SK-N-SH (cell line): Measurements from ENCODE around the gene C17orf113. TPM values are rescaled to one million over a fixed set of nuclear protein-coding genes. Genes with fewer than 3 reads are reported as not detected.

Experiments used
- CTCF ChIA-PET: fragments of 300-600, 350-600 bp; formaldehyde crosslinking; extraction: SDS; loops from one replicate; lab custom pipeline; 2021; lab: Yijun Ruan, JAX
- POLR2A ChIA-PET: fragments of 350-600 bp; sonication (Branson Sonifier 250); formaldehyde crosslinking; extraction: SDS; loops from one replicate; lab custom pipeline; 2020; ENCODE audit warnings: antibody characterized with exemption, inconsistent platforms; lab: Yijun Ruan, JAX
- DNase-seq: peaks from one replicate; pipeline ENCODE4 v3.0.0; 2012
- H2AFZ ChIP-seq: fragments of 200-600 bp; sonication (generic); 2 replicates; pipeline ENCODE4 v1.8.1; 2016; ENCODE audit warnings: antibody characterized with exemption, mild to moderate bottlenecking, low read depth
- H3F3A ChIP-seq: fragments of 200-600 bp; sonication (generic); replicated peaks from 2 replicates; pipeline ENCODE3; 2016; ENCODE audit warnings: antibody characterized with exemption, mild to moderate bottlenecking; ENCODE audit not compliant: insufficient read depth
- H3K27ac ChIP-seq, 2 experiments: fragments of 200-500 bp in 1 of 2; fragments of 200-600 bp in 1 of 2; sonication (Bioruptor generic) in 1 of 2; sonication (generic), shearing (Covaris generic) in 1 of 2; 2 replicates each; pipeline versions ENCODE4 v1.5.1 to v1.6.1; 2014 to 2016; ENCODE audit warnings: low read depth in 2 of 2, inconsistent platforms in 1 of 2, low read length in 1 of 2, mild to moderate bottlenecking in 1 of 2, mixed read lengths in 1 of 2
- H3K27me3 ChIP-seq: fragments of 200-600 bp; sonication (generic), shearing (Covaris generic); 2 replicates; pipeline ENCODE4 v1.6.1; 2016; ENCODE audit warnings: mixed run types; ENCODE audit not compliant: insufficient read depth
- H3K36me3 ChIP-seq, 2 experiments: fragments of 200-500 bp in 1 of 2; fragments of 200-600 bp in 1 of 2; sonication (Bioruptor generic) in 1 of 2; sonication (generic) in 1 of 2; replicated peaks in 1 of 2; 2 replicates each; pipeline versions ENCODE3 to v1.5.1; 2014 to 2016; ENCODE audit warnings: low read length in 1 of 2, mild to moderate bottlenecking in 1 of 2; ENCODE audit not compliant: insufficient read depth in 2 of 2, control insufficient read depth in 1 of 2
- H3K4me1 ChIP-seq, 2 experiments: fragments of 200-500 bp in 1 of 2; fragments of 200-600 bp in 1 of 2; sonication (Bioruptor generic) in 1 of 2; sonication (generic), shearing (Covaris generic) in 1 of 2; 2 replicates each; pipeline versions ENCODE4 v1.5.1 to v1.6.1; 2014 to 2016; ENCODE audit warnings: low read depth in 1 of 2, low read length in 1 of 2, mixed run types in 1 of 2; ENCODE audit not compliant: insufficient read depth in 2 of 2, control insufficient read depth in 1 of 2
- H3K4me2 ChIP-seq: fragments of 200-600 bp; sonication (generic), shearing (Covaris generic); 2 replicates; pipeline ENCODE4 v1.6.1; 2017; ENCODE audit warnings: mixed run types
- H3K4me3 ChIP-seq, 2 experiments: fragments of 200-500 bp in 1 of 2; fragments of 200-600 bp in 1 of 2; sonication (Bioruptor generic) in 1 of 2; sonication (generic), shearing (Covaris generic) in 1 of 2; 2 replicates each; pipeline versions ENCODE4 v1.5.1 to v1.8.1; 2014 to 2016; ENCODE audit warnings: low read depth in 2 of 2, inconsistent platforms in 1 of 2, low read length in 1 of 2, mild to moderate bottlenecking in 1 of 2, mixed read lengths in 1 of 2, moderate library complexity in 1 of 2
- H3K79me2 ChIP-seq: fragments of 200-600 bp; sonication (generic); 2 replicates; pipeline ENCODE4 v1.8.1; 2017; ENCODE audit warnings: mild to moderate bottlenecking; ENCODE audit not compliant: insufficient read depth
- H3K9ac ChIP-seq: fragments of 200-600 bp; sonication (generic); 2 replicates; pipeline ENCODE4 v1.6.1; 2017; ENCODE audit warnings: mixed run types
- H3K9me2 ChIP-seq: fragments of 200-600 bp; sonication (generic); 2 replicates; pipeline ENCODE4 v1.6.1; 2017; ENCODE audit warnings: mixed run types
- H3K9me3 ChIP-seq: fragments of 200-600 bp; sonication (generic); 2 replicates; pipeline ENCODE4 v1.6.1; 2017; ENCODE audit warnings: mixed run types, mild to moderate bottlenecking, moderate library complexity
- H4K20me1 ChIP-seq: fragments of 200-600 bp; sonication (generic); 2 replicates; pipeline ENCODE4 v1.6.1; 2017; ENCODE audit warnings: mild to moderate bottlenecking, mixed run types; ENCODE audit not compliant: insufficient read depth
- CHD2 ChIP-seq: fragments of 150-350 bp; IDR thresholded peaks from 2 replicates; pipeline ENCODE4 v1.6.1; 2018; ENCODE audit warnings: low read length; ENCODE audit not compliant: partially characterized antibody
- EP300 ChIP-seq, 2 experiments: IDR thresholded peaks; 2 replicates each; pipeline versions ENCODE4 v1.4.0 to v1.6.1; 2012; ENCODE audit warnings: borderline replicate concordance in 1 of 2, low read depth in 1 of 2, low read length in 1 of 2
- FOXJ3 ChIP-seq: sonication (generic); formaldehyde crosslinking; IDR thresholded peaks from 2 replicates; pipeline ENCODE4 v1.5.1; 2020; ENCODE audit warnings: mild to moderate bottlenecking, missing genetic modification reagents
- GABPA ChIP-seq: IDR thresholded peaks from 2 replicates; pipeline ENCODE4 v1.4.0; 2012; ENCODE audit warnings: low read depth, mild to moderate bottlenecking
- POLR2AphosphoS5 ChIP-seq: IDR thresholded peaks from 2 replicates; pipeline ENCODE4 v1.6.1; 2012; ENCODE audit warnings: low read depth, low read length
- RAD21 ChIP-seq: IDR thresholded peaks from 2 replicates; pipeline ENCODE4 v1.6.1; 2012; ENCODE audit warnings: mild to moderate bottlenecking, low read length
- RCOR1 ChIP-seq: fragments of 150-350 bp; IDR thresholded peaks from 2 replicates; pipeline ENCODE4 v1.6.1; 2017; ENCODE audit warnings: antibody characterized with exemption, low read length
- RXRA ChIP-seq: IDR thresholded peaks from 2 replicates; pipeline ENCODE4 v1.4.0; 2012; ENCODE audit warnings: low read depth, mild to moderate bottlenecking, borderline replicate concordance
- TAF1 ChIP-seq: IDR thresholded peaks from 2 replicates; pipeline ENCODE4 v1.6.1; 2012; ENCODE audit warnings: low read depth, mild to moderate bottlenecking, low read length, moderate library complexity, borderline replicate concordance
- TEAD4 ChIP-seq: IDR thresholded peaks from 2 replicates; pipeline ENCODE4 v1.4.0; 2012; ENCODE audit warnings: mild to moderate bottlenecking, borderline replicate concordance; ENCODE audit not compliant: insufficient read depth
- USF2 ChIP-seq: fragments of 150-350 bp; IDR thresholded peaks from 2 replicates; pipeline ENCODE4 v1.6.1; 2017; ENCODE audit warnings: antibody characterized with exemption, low read length, low read depth, borderline replicate concordance
- YY1 ChIP-seq: IDR thresholded peaks from 2 replicates; pipeline ENCODE4 v1.4.0; 2012; ENCODE audit warnings: low read depth, mild to moderate bottlenecking
- WGBS: methylation state at CpG from one replicate; pipeline ENCODE4 v1.1.6; 2017; ENCODE audit warnings: low lambda C conversion rate; 5-methylcytosine and 5-hydroxymethylcytosine counted together
- polyA plus RNA-seq, 3 experiments: library from polyadenylated mRNA; depleted of rRNA; stranded (reverse); fragments of >200 nt; gene quantifications; 2 replicates each; pipeline ENCODE4 v1.2.3, GENCODE V29; 2012
- TF ChIP-seq, protein P1 (sequence below): fragments of 200-600 bp; sonication (generic); IDR thresholded peaks from 2 replicates; pipeline ENCODE4 v1.6.1; 2017; ENCODE audit warnings: antibody characterized with exemption, mild to moderate bottlenecking, moderate library complexity
- TF ChIP-seq, protein P2 (sequence below): IDR thresholded peaks from 2 replicates; pipeline ENCODE4; 2012
- TF ChIP-seq, protein P3 (sequence below): fragments of 150-350 bp; IDR thresholded peaks from 2 replicates; pipeline ENCODE4 v1.6.1; 2016; ENCODE audit warnings: mild to moderate bottlenecking, low read depth, low read length
- TF ChIP-seq, protein P4 (sequence below): IDR thresholded peaks from 2 replicates; pipeline ENCODE4 v1.6.1; 2012; ENCODE audit warnings: mild to moderate bottlenecking, low read depth, low read length, moderate library complexity

Gene C17orf113
- polyA plus RNA-seq, 1 of the 3 experiments (the other 2 are of a cell fraction): 0.44 TPM

DNA sequence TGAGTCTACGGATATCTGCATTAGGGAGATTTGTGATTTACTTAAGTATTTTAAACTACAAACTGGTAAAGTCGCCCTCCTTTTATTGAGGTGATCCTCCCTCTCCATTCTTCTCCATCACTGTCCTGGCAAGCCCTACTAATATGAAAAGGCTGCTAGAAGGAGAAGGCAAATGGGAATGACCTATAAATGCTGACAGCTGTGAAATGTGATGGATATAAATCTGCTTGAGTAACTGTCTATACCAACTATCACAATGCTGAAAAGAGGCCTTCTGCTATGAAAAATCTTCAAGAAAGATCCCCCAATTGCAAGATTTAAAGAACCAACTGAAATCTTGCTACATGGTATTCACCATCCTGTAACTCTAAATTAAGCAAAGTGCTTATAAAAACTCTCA, 48.7 kb downstream of the C17orf113 start:
- Histone ChIP-seq H3K9ac (no peak overlapping the region), H3F3A (no peaks in the 10 kb centered on the region), H3K36me3 (peaks cover 37 to 44% of the 10 kb centered on the region in 2 experiments), H3K27me3 (no peaks in the 10 kb centered on the region), H3K9me3 (no peaks in the 10 kb centered on the region), H2AFZ (no peak overlapping the region), H3K9me2 (no peaks in the 10 kb centered on the region), H3K79me2 (peaks cover 68% of the 10 kb centered on the region), H4K20me1 (peaks cover 48% of the 10 kb centered on the region), H3K4me2 (no peak overlapping the region), H3K4me3 (no peak overlapping the region), H3K27ac (no peak overlapping the region), H3K4me1 (peaks cover 6 to 8% of the 10 kb centered on the region in 2 experiments; a peak in 2 of 4 replicates)
- 98% methylated on average over 2 of the region's 2 CpGs for WGBS
- TF ChIP-seq FOXJ3 (CRISPR knock-in tag) (no peak), POLR2AphosphoS5 (no peak), RXRA (no peak), TEAD4 (no peak), GABPA (no peak), USF2 (no peak), EP300 (IDR thresholded peaks at IDR 0.05; ENCODE audit: borderline replicate concordance in 1 of 2, low read depth in 1 of 2, low read length in 1 of 2) (no peak), RAD21 (no peak), RCOR1 (no peak), TAF1 (no peak), YY1 (no peak), CHD2 (no peak)
- TF ChIP-seq, protein P1, sequence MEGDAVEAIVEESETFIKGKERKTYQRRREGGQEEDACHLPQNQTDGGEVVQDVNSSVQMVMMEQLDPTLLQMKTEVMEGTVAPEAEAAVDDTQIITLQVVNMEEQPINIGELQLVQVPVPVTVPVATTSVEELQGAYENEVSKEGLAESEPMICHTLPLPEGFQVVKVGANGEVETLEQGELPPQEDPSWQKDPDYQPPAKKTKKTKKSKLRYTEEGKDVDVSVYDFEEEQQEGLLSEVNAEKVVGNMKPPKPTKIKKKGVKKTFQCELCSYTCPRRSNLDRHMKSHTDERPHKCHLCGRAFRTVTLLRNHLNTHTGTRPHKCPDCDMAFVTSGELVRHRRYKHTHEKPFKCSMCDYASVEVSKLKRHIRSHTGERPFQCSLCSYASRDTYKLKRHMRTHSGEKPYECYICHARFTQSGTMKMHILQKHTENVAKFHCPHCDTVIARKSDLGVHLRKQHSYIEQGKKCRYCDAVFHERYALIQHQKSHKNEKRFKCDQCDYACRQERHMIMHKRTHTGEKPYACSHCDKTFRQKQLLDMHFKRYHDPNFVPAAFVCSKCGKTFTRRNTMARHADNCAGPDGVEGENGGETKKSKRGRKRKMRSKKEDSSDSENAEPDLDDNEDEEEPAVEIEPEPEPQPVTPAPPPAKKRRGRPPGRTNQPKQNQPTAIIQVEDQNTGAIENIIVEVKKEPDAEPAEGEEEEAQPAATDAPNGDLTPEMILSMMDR: no peak
- TF ChIP-seq, protein P2, sequence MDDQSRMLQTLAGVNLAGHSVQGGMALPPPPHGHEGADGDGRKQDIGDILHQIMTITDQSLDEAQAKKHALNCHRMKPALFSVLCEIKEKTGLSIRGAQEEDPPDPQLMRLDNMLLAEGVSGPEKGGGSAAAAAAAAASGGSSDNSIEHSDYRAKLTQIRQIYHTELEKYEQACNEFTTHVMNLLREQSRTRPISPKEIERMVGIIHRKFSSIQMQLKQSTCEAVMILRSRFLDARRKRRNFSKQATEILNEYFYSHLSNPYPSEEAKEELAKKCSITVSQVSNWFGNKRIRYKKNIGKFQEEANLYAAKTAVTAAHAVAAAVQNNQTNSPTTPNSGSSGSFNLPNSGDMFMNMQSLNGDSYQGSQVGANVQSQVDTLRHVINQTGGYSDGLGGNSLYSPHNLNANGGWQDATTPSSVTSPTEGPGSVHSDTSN: no peak
- TF ChIP-seq, protein P3, sequence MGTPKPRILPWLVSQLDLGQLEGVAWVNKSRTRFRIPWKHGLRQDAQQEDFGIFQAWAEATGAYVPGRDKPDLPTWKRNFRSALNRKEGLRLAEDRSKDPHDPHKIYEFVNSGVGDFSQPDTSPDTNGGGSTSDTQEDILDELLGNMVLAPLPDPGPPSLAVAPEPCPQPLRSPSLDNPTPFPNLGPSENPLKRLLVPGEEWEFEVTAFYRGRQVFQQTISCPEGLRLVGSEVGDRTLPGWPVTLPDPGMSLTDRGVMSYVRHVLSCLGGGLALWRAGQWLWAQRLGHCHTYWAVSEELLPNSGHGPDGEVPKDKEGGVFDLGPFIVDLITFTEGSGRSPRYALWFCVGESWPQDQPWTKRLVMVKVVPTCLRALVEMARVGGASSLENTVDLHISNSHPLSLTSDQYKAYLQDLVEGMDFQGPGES: no peak
- TF ChIP-seq, protein P4, sequence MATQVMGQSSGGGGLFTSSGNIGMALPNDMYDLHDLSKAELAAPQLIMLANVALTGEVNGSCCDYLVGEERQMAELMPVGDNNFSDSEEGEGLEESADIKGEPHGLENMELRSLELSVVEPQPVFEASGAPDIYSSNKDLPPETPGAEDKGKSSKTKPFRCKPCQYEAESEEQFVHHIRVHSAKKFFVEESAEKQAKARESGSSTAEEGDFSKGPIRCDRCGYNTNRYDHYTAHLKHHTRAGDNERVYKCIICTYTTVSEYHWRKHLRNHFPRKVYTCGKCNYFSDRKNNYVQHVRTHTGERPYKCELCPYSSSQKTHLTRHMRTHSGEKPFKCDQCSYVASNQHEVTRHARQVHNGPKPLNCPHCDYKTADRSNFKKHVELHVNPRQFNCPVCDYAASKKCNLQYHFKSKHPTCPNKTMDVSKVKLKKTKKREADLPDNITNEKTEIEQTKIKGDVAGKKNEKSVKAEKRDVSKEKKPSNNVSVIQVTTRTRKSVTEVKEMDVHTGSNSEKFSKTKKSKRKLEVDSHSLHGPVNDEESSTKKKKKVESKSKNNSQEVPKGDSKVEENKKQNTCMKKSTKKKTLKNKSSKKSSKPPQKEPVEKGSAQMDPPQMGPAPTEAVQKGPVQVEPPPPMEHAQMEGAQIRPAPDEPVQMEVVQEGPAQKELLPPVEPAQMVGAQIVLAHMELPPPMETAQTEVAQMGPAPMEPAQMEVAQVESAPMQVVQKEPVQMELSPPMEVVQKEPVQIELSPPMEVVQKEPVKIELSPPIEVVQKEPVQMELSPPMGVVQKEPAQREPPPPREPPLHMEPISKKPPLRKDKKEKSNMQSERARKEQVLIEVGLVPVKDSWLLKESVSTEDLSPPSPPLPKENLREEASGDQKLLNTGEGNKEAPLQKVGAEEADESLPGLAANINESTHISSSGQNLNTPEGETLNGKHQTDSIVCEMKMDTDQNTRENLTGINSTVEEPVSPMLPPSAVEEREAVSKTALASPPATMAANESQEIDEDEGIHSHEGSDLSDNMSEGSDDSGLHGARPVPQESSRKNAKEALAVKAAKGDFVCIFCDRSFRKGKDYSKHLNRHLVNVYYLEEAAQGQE: no peak
- CTCF ChIA-PET: no interaction called here
- DNase-seq: no peak
- POLR2A ChIA-PET: no interaction called here
